GM21423 (cell line): ENCODE data around the gene VPS37C.
"Not testable (repeated sequence)": the region's sequence is repeated elsewhere in the genome, so short reads cannot be mapped to it uniquely, and the experiment has no call there.

Experiments used
- ATAC-seq: cut with Tn5 transposase; IDR thresholded peaks from one replicate; pipeline ENCODE4 v1.9.1; 2021; ENCODE audit warnings: mild to moderate bottlenecking, moderate library complexity; ENCODE audit not compliant: unreplicated experiment

The VPS37C gene

GRCh38 chr11:61176446-61176845 lies 15.2 kb upstream of the VPS37C start:
- ATAC-seq: no peak

- no peak for ATAC-seq
Measured at GRCh38 chr11:61174949-61175348, 13.7 kb upstream of the VPS37C start.

- ATAC-seq: no peak
Measured at GRCh38 chr11:61174273-61174672, 13.0 kb upstream of the VPS37C start.

- ATAC-seq: no peak
Measured at GRCh38 chr11:61173456-61173855, 12.2 kb upstream of the VPS37C start.

GRCh38 chr11:61172888-61173287 lies 11.7 kb upstream of the VPS37C start:
- ATAC-seq: no peak

GRCh38 chr11:61172356-61172755 lies 11.1 kb upstream of the VPS37C start:
- ATAC-seq: no peak

- no peak for ATAC-seq
Measured at GRCh38 chr11:61171907-61172306, 10.7 kb upstream of the VPS37C start.

GRCh38 chr11:61170566-61170965 lies 9.3 kb upstream of the VPS37C start:
- no peak for ATAC-seq

GRCh38 chr11:61168800-61169199 lies 7.6 kb upstream of the VPS37C start:
- ATAC-seq: no peak

GRCh38 chr11:61168042-61168688 lies 6.9 kb upstream of the VPS37C start:
- ATAC-seq: no peak

- not testable (repeated sequence) for ATAC-seq
Measured at GRCh38 chr11:61166331-61166730, 5.1 kb upstream of the VPS37C start.

GRCh38 chr11:61165785-61166184 lies 4.6 kb upstream of the VPS37C start:
- ATAC-seq: not testable (repeated sequence)

GRCh38 chr11:61164606-61165424 lies 3.6 kb upstream of the VPS37C start:
- no peak for ATAC-seq

GRCh38 chr11:61163714-61164605 lies 2.7 kb upstream of the VPS37C start:
- ATAC-seq: no peak

- ATAC-seq: no peak
Measured at GRCh38 chr11:61163021-61163420, 1.8 kb upstream of the VPS37C start.

- ATAC-seq: no peak
Measured at GRCh38 chr11:61162092-61162941, 1.1 kb upstream of the VPS37C start.

- ATAC-seq: no peak
Measured at GRCh38 chr11:61160487-61161189, 588 bp downstream of the VPS37C start.

GRCh38 chr11:61158691-61159381 lies 2.4 kb downstream of the VPS37C start:
- no peak for ATAC-seq

- ATAC-seq: no peak
Measured at GRCh38 chr11:61157743-61158142, 3.5 kb downstream of the VPS37C start.
